Liver (tissue), 9 donors: ENCODE results near the gene SIGLEC9. TPM values are rescaled to one million over a fixed set of nuclear protein-coding genes. Genes with fewer than 3 reads are reported as not detected.

Experiments used
- DNase-seq: peaks from one replicate; pipeline ENCODE4 v3.0.0-alpha.2; 2017; ENCODE audit warnings: low spot score
- H3K27ac ChIP-seq, 2 donors: one replicate each; pipeline ENCODE4 v1.7.0; 2013; ENCODE audit warnings: inconsistent platforms in 2 of 2, low read length in 2 of 2, control low read depth in 1 of 2, low read depth in 1 of 2, mild to moderate bottlenecking in 1 of 2
- H3K27me3 ChIP-seq, 4 donors: one replicate each; pipeline versions ENCODE4 v1.6.1 to v1.7.0; 2013; ENCODE audit warnings: low read length in 3 of 4, inconsistent platforms in 1 of 4, mild to moderate bottlenecking in 1 of 4, moderate library complexity in 1 of 4; ENCODE audit not compliant: control insufficient read depth in 4 of 4, insufficient read depth in 4 of 4
- H3K36me3 ChIP-seq, 4 donors: one replicate each; pipeline versions ENCODE4 v1.6.1 to v1.7.0; 2013; ENCODE audit warnings: low read length in 3 of 4, mild to moderate bottlenecking in 3 of 4, low read depth in 1 of 4, moderate library complexity in 1 of 4; ENCODE audit not compliant: control insufficient read depth in 4 of 4, insufficient read depth in 3 of 4
- H3K4me1 ChIP-seq, 4 donors: one replicate each; pipeline versions ENCODE4 v1.6.1 to v1.7.0; 2013; ENCODE audit warnings: low read length in 3 of 4, mild to moderate bottlenecking in 3 of 4, moderate library complexity in 1 of 4; ENCODE audit not compliant: control insufficient read depth in 4 of 4, insufficient read depth in 4 of 4
- H3K4me3 ChIP-seq, 3 donors: one replicate each; pipeline versions ENCODE4 v1.6.1 to v1.7.0; 2013; ENCODE audit warnings: low read length in 3 of 3, control low read depth in 1 of 3, low read depth in 1 of 3, mild to moderate bottlenecking in 1 of 3
- H3K9ac ChIP-seq, 2 donors: one replicate each; pipeline ENCODE4 v1.7.0; 2013; ENCODE audit warnings: low read length in 2 of 2, mild to moderate bottlenecking in 2 of 2, moderate library complexity in 2 of 2, control low read depth in 1 of 2, low read depth in 1 of 2
- H3K9me3 ChIP-seq, 4 donors: one replicate each; pipeline versions ENCODE4 v1.6.1 to v1.7.0; 2013; ENCODE audit warnings: low read length in 3 of 4; ENCODE audit not compliant: control insufficient read depth in 4 of 4
- CTCF ChIP-seq: fragments of 150-350 bp; IDR thresholded peaks from 2 replicates; pipeline ENCODE4 v1.5.1; 2017; ENCODE audit warnings: improper control_type of control experiment, low read depth, low read length; ENCODE audit not compliant: missing input control
- EGR1 ChIP-seq, 2 donors: IDR thresholded peaks; 2 replicates each; pipeline ENCODE4 v1.6.1; 2016 to 2018; ENCODE audit warnings: antibody characterized with exemption in 2 of 2, low read depth in 2 of 2
- FOXA1 ChIP-seq: IDR thresholded peaks from 2 replicates; pipeline ENCODE4 v1.6.1; 2016; ENCODE audit warnings: antibody characterized with exemption
- FOXA2 ChIP-seq: IDR thresholded peaks from 2 replicates; pipeline ENCODE4 v1.6.1; 2016; ENCODE audit warnings: antibody characterized with exemption
- GABPA ChIP-seq, 2 donors: IDR thresholded peaks in 1 of 2; conservative IDR thresholded peaks in 1 of 2; 2 replicates each; pipeline ENCODE4 v1.6.1; 2016; ENCODE audit warnings: antibody characterized with exemption in 2 of 2, mild to moderate bottlenecking in 1 of 2, moderate library complexity in 1 of 2
- HNF4A ChIP-seq, 2 donors: conservative IDR thresholded peaks; 2 replicates each; pipeline ENCODE4 v1.6.1; 2016; ENCODE audit warnings: antibody characterized with exemption in 2 of 2, mild to moderate bottlenecking in 2 of 2
- HNF4G ChIP-seq: IDR thresholded peaks from 2 replicates; pipeline ENCODE4 v1.6.1; 2016; ENCODE audit warnings: antibody characterized with exemption
- NR2F2 ChIP-seq: IDR thresholded peaks from 2 replicates; pipeline ENCODE4 v1.6.1; 2016; ENCODE audit warnings: antibody characterized with exemption
- RAD21 ChIP-seq, 2 donors: IDR thresholded peaks; 2 replicates each; pipeline ENCODE4 v1.6.1; 2016; ENCODE audit warnings: antibody characterized with exemption in 2 of 2, mild to moderate bottlenecking in 2 of 2
- SP1 ChIP-seq: IDR thresholded peaks from 2 replicates; pipeline ENCODE4 v1.6.1; 2018; ENCODE audit warnings: antibody characterized with exemption, mild to moderate bottlenecking
- TAF1 ChIP-seq: conservative IDR thresholded peaks from 2 replicates; pipeline ENCODE4 v1.6.1; 2016; ENCODE audit warnings: antibody characterized with exemption, mild to moderate bottlenecking
- YY1 ChIP-seq: IDR thresholded peaks from 2 replicates; pipeline ENCODE4 v1.6.1; 2016; ENCODE audit warnings: antibody characterized with exemption, mild to moderate bottlenecking
- WGBS: extraction: QIAGEN DNeasy Blood & Tissue Kit; methylation state at CpG from one replicate; pipeline ENCODE4 v1.1.7; 2013; 5-methylcytosine and 5-hydroxymethylcytosine counted together
- polyA plus RNA-seq, 2 donors: library from polyadenylated mRNA; stranded (reverse) in 1 of 2; unstranded in 1 of 2; fragments of 200-250 nt in 1 of 2; fragments of >200 nt in 1 of 2; fragmentation: Nextera tagmentation in 1 of 2; extraction: Ambion mirVana in 1 of 2; gene quantifications; one replicate each; pipeline versions ENCODE4 v1.2.1 to v1.2.3, GENCODE V29; 2013 to 2015
- total RNA-seq, 2 donors: library from RNA; depleted of rRNA; stranded (reverse); fragments of >200 nt; gene quantifications; one replicate each; pipeline ENCODE4 v1.2.3, GENCODE V29; 2014
- TF ChIP-seq, protein P1 (sequence below): IDR thresholded peaks from 2 replicates; pipeline ENCODE4 v1.6.1; 2016; ENCODE audit warnings: antibody characterized with exemption, mild to moderate bottlenecking
- TF ChIP-seq, protein P2 (sequence below): IDR thresholded peaks from 2 replicates; pipeline ENCODE4 v1.6.1; 2016; ENCODE audit warnings: antibody characterized with exemption
- TF ChIP-seq, protein P3 (sequence below): IDR thresholded peaks from 2 replicates; pipeline ENCODE4 v1.6.1; 2016; ENCODE audit warnings: antibody characterized with exemption
- donor health status: healthy.
- donor health status: healthy.
- donor health status: healthy.
- donor health status: healthy.
- donor health status: healthy.

SIGLEC9 gene
- total and polyA plus RNA-seq, 4 donors, result 3.0 to 5.4 (median 4.4) TPM

- H3K36me3 ChIP-seq, result peaks cover 0 to 4% (median 0%) of the 10 kb centered on the region in 4 donors
- H3K4me3 ChIP-seq, result no peak overlapping the region
- H3K9ac ChIP-seq, result no peak overlapping the region
- no peaks in the 10 kb centered on the region for H3K27me3 ChIP-seq
- peak overlapping the region; percentile 66 to 71 for H3K27ac ChIP-seq
- H3K4me1 ChIP-seq, result peaks cover 0 to 26% (median 11%) of the 10 kb centered on the region in 4 donors
- H3K9me3 ChIP-seq, result no peaks in the 10 kb centered on the region
- TF ChIP-seq, protein P1, sequence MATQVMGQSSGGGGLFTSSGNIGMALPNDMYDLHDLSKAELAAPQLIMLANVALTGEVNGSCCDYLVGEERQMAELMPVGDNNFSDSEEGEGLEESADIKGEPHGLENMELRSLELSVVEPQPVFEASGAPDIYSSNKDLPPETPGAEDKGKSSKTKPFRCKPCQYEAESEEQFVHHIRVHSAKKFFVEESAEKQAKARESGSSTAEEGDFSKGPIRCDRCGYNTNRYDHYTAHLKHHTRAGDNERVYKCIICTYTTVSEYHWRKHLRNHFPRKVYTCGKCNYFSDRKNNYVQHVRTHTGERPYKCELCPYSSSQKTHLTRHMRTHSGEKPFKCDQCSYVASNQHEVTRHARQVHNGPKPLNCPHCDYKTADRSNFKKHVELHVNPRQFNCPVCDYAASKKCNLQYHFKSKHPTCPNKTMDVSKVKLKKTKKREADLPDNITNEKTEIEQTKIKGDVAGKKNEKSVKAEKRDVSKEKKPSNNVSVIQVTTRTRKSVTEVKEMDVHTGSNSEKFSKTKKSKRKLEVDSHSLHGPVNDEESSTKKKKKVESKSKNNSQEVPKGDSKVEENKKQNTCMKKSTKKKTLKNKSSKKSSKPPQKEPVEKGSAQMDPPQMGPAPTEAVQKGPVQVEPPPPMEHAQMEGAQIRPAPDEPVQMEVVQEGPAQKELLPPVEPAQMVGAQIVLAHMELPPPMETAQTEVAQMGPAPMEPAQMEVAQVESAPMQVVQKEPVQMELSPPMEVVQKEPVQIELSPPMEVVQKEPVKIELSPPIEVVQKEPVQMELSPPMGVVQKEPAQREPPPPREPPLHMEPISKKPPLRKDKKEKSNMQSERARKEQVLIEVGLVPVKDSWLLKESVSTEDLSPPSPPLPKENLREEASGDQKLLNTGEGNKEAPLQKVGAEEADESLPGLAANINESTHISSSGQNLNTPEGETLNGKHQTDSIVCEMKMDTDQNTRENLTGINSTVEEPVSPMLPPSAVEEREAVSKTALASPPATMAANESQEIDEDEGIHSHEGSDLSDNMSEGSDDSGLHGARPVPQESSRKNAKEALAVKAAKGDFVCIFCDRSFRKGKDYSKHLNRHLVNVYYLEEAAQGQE, result no peak
- TF ChIP-seq TAF1 (peak; percentile 74), RAD21 (IDR thresholded peaks at IDR 0.05) (no peak), EGR1 (IDR thresholded peaks at IDR 0.05; ENCODE audit: low read depth in 2 of 2) (no peak)
- DNase-seq, result no peak
- WGBS, result 57% methylated on average over 4 of the region's 4 CpGs
These were observed 3.0 kb downstream of the SIGLEC9 start for GRCh38 chr19:51127755-51128154.

GRCh38 chr19:51128227-51128626 is 3.5 kb downstream of the SIGLEC9 start:
- H3K4me1 ChIP-seq, result peaks cover 0 to 23% (median 11%) of the 10 kb centered on the region in 4 donors
- peak overlapping the region; percentile 66 to 71 for H3K27ac ChIP-seq
- TF ChIP-seq FOXA1 (no peak), RAD21 (IDR thresholded peaks at IDR 0.05) (no peak), HNF4A (conservative IDR thresholded peaks at IDR 0.05) (no peak), FOXA2 (no peak), YY1 (no peak), SP1 (no peak)
- TF ChIP-seq, protein P2, sequence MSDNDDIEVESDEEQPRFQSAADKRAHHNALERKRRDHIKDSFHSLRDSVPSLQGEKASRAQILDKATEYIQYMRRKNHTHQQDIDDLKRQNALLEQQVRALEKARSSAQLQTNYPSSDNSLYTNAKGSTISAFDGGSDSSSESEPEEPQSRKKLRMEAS, result no peak
- TF ChIP-seq, protein P3, sequence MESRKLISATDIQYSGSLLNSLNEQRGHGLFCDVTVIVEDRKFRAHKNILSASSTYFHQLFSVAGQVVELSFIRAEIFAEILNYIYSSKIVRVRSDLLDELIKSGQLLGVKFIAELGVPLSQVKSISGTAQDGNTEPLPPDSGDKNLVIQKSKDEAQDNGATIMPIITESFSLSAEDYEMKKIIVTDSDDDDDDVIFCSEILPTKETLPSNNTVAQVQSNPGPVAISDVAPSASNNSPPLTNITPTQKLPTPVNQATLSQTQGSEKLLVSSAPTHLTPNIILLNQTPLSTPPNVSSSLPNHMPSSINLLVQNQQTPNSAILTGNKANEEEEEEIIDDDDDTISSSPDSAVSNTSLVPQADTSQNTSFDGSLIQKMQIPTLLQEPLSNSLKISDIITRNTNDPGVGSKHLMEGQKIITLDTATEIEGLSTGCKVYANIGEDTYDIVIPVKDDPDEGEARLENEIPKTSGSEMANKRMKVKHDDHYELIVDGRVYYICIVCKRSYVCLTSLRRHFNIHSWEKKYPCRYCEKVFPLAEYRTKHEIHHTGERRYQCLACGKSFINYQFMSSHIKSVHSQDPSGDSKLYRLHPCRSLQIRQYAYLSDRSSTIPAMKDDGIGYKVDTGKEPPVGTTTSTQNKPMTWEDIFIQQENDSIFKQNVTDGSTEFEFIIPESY, result no peak
- H3K4me3 ChIP-seq, result no peak overlapping the region
- no peak for DNase-seq
- H3K9ac ChIP-seq, result peak overlapping the region in 1 of 2 donors; percentile 60
- no peaks in the 10 kb centered on the region for H3K27me3 ChIP-seq
- H3K9me3 ChIP-seq, result no peaks in the 10 kb centered on the region
- H3K36me3 ChIP-seq, result peaks cover 0 to 4% (median 0%) of the 10 kb centered on the region in 4 donors
- WGBS, result 72% methylated on average over 7 of the region's 7 CpGs

- Histone ChIP-seq H3K9ac (no peak overlapping the region), H3K9me3 (no peaks in the 10 kb centered on the region), H3K27me3 (no peaks in the 10 kb centered on the region), H3K4me3 (no peak overlapping the region), H3K27ac (peak overlapping the region; percentile 7 to 28), H3K4me1 (peaks cover 0 to 20% (median 9%) of the 10 kb centered on the region in 4 donors), H3K36me3 (peaks cover 0 to 4% (median 0%) of the 10 kb centered on the region in 4 donors)
- no peak for DNase-seq
- 76% methylated on average over 8 of the region's 8 CpGs for WGBS
- no peak for TF ChIP-seq GABPA (IDR thresholded peaks at IDR 0.05 in 1 of 2, conservative IDR thresholded peaks at IDR 0.05 in 1 of 2)
- TF ChIP-seq CTCF, result no peak
- TF ChIP-seq NR2F2, result no peak
- TF ChIP-seq, protein P3, result no peak
- no peak for TF ChIP-seq FOXA2
- TF ChIP-seq HNF4G, result no peak
These were observed 5.0 kb downstream of the SIGLEC9 start for GRCh38 chr19:51129716-51130115.
